Right lobe of liver (tissue), 6 donors: Measurements from ENCODE around the gene MKRN2OS. TPM values are rescaled to one million over a fixed set of nuclear protein-coding genes. Genes with fewer than 3 reads are reported as not detected.
A peak's percentile ranks its signal among the peaks of the same experiment; 100 is the strongest.
"Not testable (repeated sequence)": the region's sequence is repeated elsewhere in the genome, so short reads cannot be mapped to it uniquely, and the experiment has no call there.

Source experiments
- ATAC-seq, 4 donors: fragments of 200-7000 bp; cut with Tn5 transposase; one replicate each; pipeline ENCODE4 v1.9.1; 2020; ENCODE audit warnings: mild to moderate bottlenecking in 4 of 4, moderate library complexity in 4 of 4
- DNase-seq, 3 donors: peaks; one replicate each; pipeline ENCODE4 v3.0.0-alpha.2; 2020
- H3K27ac ChIP-seq, 3 donors: fragments of 200-600 bp; one replicate each; pipeline ENCODE4 v1.8.0; 2022
- H3K27me3 ChIP-seq, 2 donors: fragments of 200-600 bp; one replicate each; pipeline ENCODE4 v1.8.0; 2022
- H3K36me3 ChIP-seq, 4 donors: fragments of 200-600 bp; sonication (generic) in 1 of 4; one replicate each; pipeline versions ENCODE4 v1.5.1 to v1.8.0; 2017 to 2022; ENCODE audit warnings: control low read depth in 1 of 4
- H3K4me1 ChIP-seq, 4 donors: fragments of 200-600 bp; sonication (generic) in 1 of 4; one replicate each; pipeline versions ENCODE4 v1.5.1 to v1.8.0; 2017 to 2022; ENCODE audit warnings: control low read depth in 1 of 4
- H3K4me3 ChIP-seq, 3 donors: fragments of 200-600 bp; one replicate each; pipeline ENCODE4 v1.8.0; 2022
- H3K9me3 ChIP-seq, 4 donors: fragments of 200-600 bp; sonication (generic) in 1 of 4; one replicate each; pipeline versions ENCODE4 v1.5.1 to v1.8.0; 2017 to 2022; ENCODE audit warnings: control low read depth in 1 of 4
- CTCF ChIP-seq, 4 donors: fragments of 200-600 bp in 3 of 4; fragments of 450-650 bp in 1 of 4; IDR thresholded peaks; one replicate each; pipeline versions ENCODE4 v1.5.1 to v1.8.0; 2016 to 2022; ENCODE audit warnings: antibody characterized with exemption in 4 of 4, mild to moderate bottlenecking in 2 of 4
- POLR2A ChIP-seq: fragments of 450-650 bp; IDR thresholded peaks from one replicate; pipeline ENCODE4 v1.6.1; 2017; ENCODE audit warnings: antibody characterized with exemption, mild to moderate bottlenecking
- WGBS: methylation state at CpG from one replicate; pipeline ENCODE4 v1.1.6; 2018; ENCODE audit warnings: low coverage, low lambda C conversion rate; ENCODE audit not compliant: insufficient coverage; ENCODE audit errors: missing lambda C conversion rate; 5-methylcytosine and 5-hydroxymethylcytosine counted together
- intact Hi-C, 2 donors: fragments of 100-400 bp; cut with DNase I; formaldehyde crosslinking; loops; one replicate each; pipeline versions ENCODE4 v1.11.2 to v1.14.1; 2022
- total RNA-seq, 6 experiments: library from RNA; depleted of rRNA in 2 of 6; stranded (reverse); fragments of >200 nt in 2 of 6; fragmentation: NEBNext Ultra II Directional in 3 of 6; extraction: Animal tissue kit (Norgen Biotek cat#: 25700) in 3 of 6; gene quantifications; one replicate each; pipeline versions ENCODE4 v1.1.0 to v1.2.4, GENCODE V29; 2016 to 2023
- donor health status: DM: no; HTN: yes; CAD: no.
- donor health status: DM: no; HTN: no; CAD: no.
- donor health status: DM: no; HTN: no; CAD: no.
- donor health status: DM: no; HTN: yes; CAD: no.
- donor health status: DM: no; HTN: yes; CAD: no.

MKRN2OS gene
- total RNA-seq, 6 experiments from 2014 or later = 0.31 TPM; not detected in 5

GRCh38 chr3:12549971-12550760 lies 4.9 kb upstream of the MKRN2OS start:
- TF ChIP-seq CTCF (IDR thresholded peaks at IDR 0.05) (no peak), POLR2A (no peak)
- no peaks in the 10 kb centered on the region for H3K9me3 ChIP-seq
- intact Hi-C loops = no loop called here
- WGBS = 60% methylated on average over 7 of the region's 7 CpGs
- ATAC-seq (no peak), DNase-seq (no peak)
- H3K27me3 ChIP-seq = peaks cover 0 to 4% of the 10 kb centered on the region in 2 donors
- H3K4me1 ChIP-seq = peaks cover 0 to 10% (median 0%) of the 10 kb centered on the region in 4 donors
- no peak overlapping the region for H3K27ac ChIP-seq
- H3K36me3 ChIP-seq = no peaks in the 10 kb centered on the region
- H3K4me3 ChIP-seq = no peak overlapping the region

GRCh38 chr3:12544652-12545472 lies 437 bp downstream of the MKRN2OS start:
- WGBS = 62% methylated on average over 10 of the region's 11 CpGs
- ATAC-seq (no peak), DNase-seq (no peak)
- Histone ChIP-seq H3K27me3 (no peaks in the 10 kb centered on the region), H3K4me3 (no peak overlapping the region), H3K36me3 (no peaks in the 10 kb centered on the region), H3K27ac (no peak overlapping the region), H3K9me3 (no peaks in the 10 kb centered on the region), H3K4me1 (no peaks in the 10 kb centered on the region)
- no peak for TF ChIP-seq CTCF (IDR thresholded peaks at IDR 0.05)
- TF ChIP-seq POLR2A = no peak
- intact Hi-C loops = no loop called here

GRCh38 chr3:12543497-12543896 lies 1.8 kb downstream of the MKRN2OS start:
- DNase-seq, H3K4me3 ChIP-seq, H3K27me3 ChIP-seq, H3K36me3 ChIP-seq, H3K27ac ChIP-seq, H3K9me3 ChIP-seq, H3K4me1 ChIP-seq, ATAC-seq, intact Hi-C loops: not testable (repeated sequence)
- WGBS = 90% methylated on average over 12 of the region's 12 CpGs

GRCh38 chr3:12541625-12542024 lies 3.7 kb downstream of the MKRN2OS start:
- peak; percentile 48 to 60 (median 53) for ATAC-seq
- no peaks in the 10 kb centered on the region for H3K27me3 ChIP-seq
- no peak overlapping the region for H3K27ac ChIP-seq
- TF ChIP-seq CTCF (IDR thresholded peaks at IDR 0.05) (peak in 3 of 4 donors; percentile 13 to 34 (median 18)), POLR2A (no peak)
- H3K36me3 ChIP-seq = no peaks in the 10 kb centered on the region
- H3K4me1 ChIP-seq = no peaks in the 10 kb centered on the region
- DNase-seq = peak in 1 of 3 donors; percentile 32
- H3K9me3 ChIP-seq = no peaks in the 10 kb centered on the region
- no peak overlapping the region for H3K4me3 ChIP-seq
- intact Hi-C loops = no loop called here
- WGBS = 60% methylated on average over 3 of the region's 8 CpGs

- DNase-seq = no peak
- intact Hi-C loops = no loop called here
- no peak overlapping the region for H3K27ac ChIP-seq
- no peak for TF ChIP-seq CTCF (IDR thresholded peaks at IDR 0.05)
- TF ChIP-seq POLR2A = no peak
- H3K4me3 ChIP-seq = no peak overlapping the region
- no peak for ATAC-seq
- no peaks in the 10 kb centered on the region for H3K4me1 ChIP-seq
- H3K36me3 ChIP-seq = peaks cover 0 to 8% (median 0%) of the 10 kb centered on the region in 4 donors
- no peaks in the 10 kb centered on the region for H3K27me3 ChIP-seq
- WGBS = 100% methylated on average over 4 of the region's 6 CpGs
- no peaks in the 10 kb centered on the region for H3K9me3 ChIP-seq
These were observed 8.9 kb downstream of the MKRN2OS start for GRCh38 chr3:12536423-12536822.
